Measurements from ENCODE around the gene RBBP6.

- no peak for TF ChIP-seq CTCF (IDR thresholded peaks at IDR 0.05)
- no peak for TF ChIP-seq POLR2A (IDR thresholded peaks at IDR 0.05)
Measured at GRCh38 chr16:24531166-24531565, 8.2 kb upstream of the RBBP6 start.
